HEK293 (cell line): ENCODE data around the gene GDPD5.
A peak's percentile ranks its signal among the peaks of the same experiment; 100 is the strongest.

Experiments
- PATZ1 ChIP-seq: fragments of 450-650 bp; formaldehyde crosslinking; IDR thresholded peaks from 2 replicates; pipeline ENCODE4 v1.5.1; 2016; ENCODE audit warnings: missing biosample characterization, missing genetic modification characterization
- PRDM2 ChIP-seq: fragments of 450-650 bp; formaldehyde crosslinking; IDR thresholded peaks from 2 replicates; pipeline ENCODE4 v1.5.1; 2016; ENCODE audit warnings: missing biosample characterization, missing genetic modification characterization, borderline replicate concordance
- PRDM4 ChIP-seq: fragments of 450-650 bp; formaldehyde crosslinking; IDR thresholded peaks from 2 replicates; pipeline ENCODE4 v1.5.1; 2017; ENCODE audit warnings: missing biosample characterization, missing genetic modification characterization
- RBAK ChIP-seq: fragments of 450-650 bp; formaldehyde crosslinking; IDR thresholded peaks from 2 replicates; pipeline ENCODE4 v1.5.1; 2016; ENCODE audit warnings: missing biosample characterization, missing genetic modification characterization
- REPIN1 ChIP-seq: fragments of 450-650 bp; formaldehyde crosslinking; IDR thresholded peaks from 2 replicates; pipeline ENCODE4 v1.5.1; 2017; ENCODE audit warnings: missing biosample characterization, missing genetic modification characterization, low read depth
- ZBTB8A ChIP-seq: fragments of 450-650 bp; formaldehyde crosslinking; IDR thresholded peaks from 2 replicates; pipeline ENCODE4 v1.5.1; 2016; ENCODE audit warnings: missing biosample characterization, missing genetic modification characterization
- ZFP3 ChIP-seq: fragments of 450-650 bp; formaldehyde crosslinking; IDR thresholded peaks from 2 replicates; pipeline ENCODE4 v1.5.1; 2016; ENCODE audit warnings: low read depth, missing biosample characterization, missing genetic modification characterization
- ZIC2 ChIP-seq: fragments of 450-650 bp; formaldehyde crosslinking; IDR thresholded peaks from 2 replicates; pipeline ENCODE4 v1.5.1; 2016; ENCODE audit warnings: missing biosample characterization, missing genetic modification characterization
- ZNF112 ChIP-seq: fragments of 450-650 bp; formaldehyde crosslinking; IDR thresholded peaks from 2 replicates; pipeline ENCODE4 v1.5.0; 2017; ENCODE audit warnings: missing biosample characterization, missing genetic modification characterization
- ZNF157 ChIP-seq: fragments of 450-650 bp; formaldehyde crosslinking; IDR thresholded peaks from 2 replicates; pipeline ENCODE4 v1.5.1; 2016; ENCODE audit warnings: missing biosample characterization, missing genetic modification characterization
- ZNF184 ChIP-seq: fragments of 450-650 bp; IDR thresholded peaks from 2 replicates; pipeline ENCODE4 v1.5.1; 2018; ENCODE audit warnings: missing biosample characterization, mild to moderate bottlenecking, missing genetic modification characterization
- ZNF221 ChIP-seq: fragments of 450-650 bp; formaldehyde crosslinking; IDR thresholded peaks from 2 replicates; pipeline ENCODE4 v1.5.1; 2017; ENCODE audit warnings: missing biosample characterization, missing genetic modification characterization, borderline replicate concordance
- ZNF223 ChIP-seq: fragments of 450-650 bp; formaldehyde crosslinking; IDR thresholded peaks from 2 replicates; pipeline ENCODE4 v1.5.1; 2016; ENCODE audit warnings: missing biosample characterization, missing genetic modification characterization
- ZNF324 ChIP-seq: fragments of 450-650 bp; formaldehyde crosslinking; IDR thresholded peaks from 2 replicates; pipeline ENCODE4 v1.5.1; 2016; ENCODE audit warnings: missing biosample characterization, missing genetic modification characterization
- ZNF354C ChIP-seq: fragments of 450-650 bp; formaldehyde crosslinking; IDR thresholded peaks from 2 replicates; pipeline ENCODE4 v1.5.1; 2016; ENCODE audit warnings: missing biosample characterization, missing genetic modification characterization, low read depth, borderline replicate concordance
- ZNF416 ChIP-seq: fragments of 450-650 bp; formaldehyde crosslinking; IDR thresholded peaks from 2 replicates; pipeline ENCODE4 v1.5.1; 2016; ENCODE audit warnings: missing biosample characterization, missing genetic modification characterization
- ZNF530 ChIP-seq: fragments of 450-650 bp; formaldehyde crosslinking; IDR thresholded peaks from 2 replicates; pipeline ENCODE4 v1.5.1; 2016; ENCODE audit warnings: low read depth, missing biosample characterization, missing genetic modification characterization
- ZNF560 ChIP-seq: fragments of 450-650 bp; formaldehyde crosslinking; IDR thresholded peaks from 2 replicates; pipeline ENCODE4 v1.5.1; 2017; ENCODE audit warnings: missing biosample characterization, missing genetic modification characterization, borderline replicate concordance
- ZNF623 ChIP-seq: fragments of 450-650 bp; formaldehyde crosslinking; IDR thresholded peaks from 2 replicates; pipeline ENCODE4 v1.5.1; 2016; ENCODE audit warnings: missing biosample characterization, missing genetic modification characterization
- ZNF654 ChIP-seq: fragments of 450-650 bp; formaldehyde crosslinking; IDR thresholded peaks from 2 replicates; pipeline ENCODE4 v1.5.1; 2016; ENCODE audit warnings: low read depth, missing biosample characterization, missing genetic modification characterization
- ZNF785 ChIP-seq: fragments of 450-650 bp; formaldehyde crosslinking; IDR thresholded peaks from 2 replicates; pipeline ENCODE4 v1.5.1; 2016; ENCODE audit warnings: missing biosample characterization, missing genetic modification characterization
- TF ChIP-seq, protein P1 (sequence below): fragments of 450-650 bp; formaldehyde crosslinking; IDR thresholded peaks from 2 replicates; pipeline ENCODE4 v1.5.1; 2016; ENCODE audit warnings: missing biosample characterization, missing genetic modification characterization
- TF ChIP-seq, protein P2 (sequence below): fragments of 450-650 bp; formaldehyde crosslinking; IDR thresholded peaks from 2 replicates; pipeline ENCODE4 v1.5.1; 2016; ENCODE audit warnings: missing biosample characterization, missing genetic modification characterization

The GDPD5 gene

GRCh38 chr11:75388386-75389275 is 137.1 kb downstream of the GDPD5 start (continued):
- TF ChIP-seq PATZ1 (tag by site-specific recombination) (0 out of 2 replicates have a peak, but pooled peaks have one; percentile 24), ZNF416 (tag by site-specific recombination) (no peak), ZNF354C (tag by site-specific recombination) (no peak), RBAK (no peak), PRDM4 (tag by site-specific recombination) (no peak), ZNF221 (tag by site-specific recombination) (no peak), ZNF530 (tag by site-specific recombination) (no peak), ZNF324 (tag by site-specific recombination) (no peak), ZNF560 (tag by site-specific recombination) (no peak), ZFP3 (no peak), ZNF785 (tag by site-specific recombination) (no peak), ZNF112 (tag by site-specific recombination) (no peak), ZNF654 (peak; percentile 94), ZNF184 (tag by site-specific recombination) (peak; percentile 57; the same call in 1 of the 2 replicates), ZNF223 (tag by site-specific recombination) (no peak), REPIN1 (tag by site-specific recombination) (no peak), ZNF623 (no peak), PRDM2 (tag by site-specific recombination) (no peak), ZBTB8A (0 out of 2 replicates have a peak, but pooled peaks have one; percentile 20), ZIC2 (tag by site-specific recombination) (peak; percentile 34; the same call in 1 of the 2 replicates), ZNF157 (tag by site-specific recombination) (no peak)
- TF ChIP-seq, protein P1, sequence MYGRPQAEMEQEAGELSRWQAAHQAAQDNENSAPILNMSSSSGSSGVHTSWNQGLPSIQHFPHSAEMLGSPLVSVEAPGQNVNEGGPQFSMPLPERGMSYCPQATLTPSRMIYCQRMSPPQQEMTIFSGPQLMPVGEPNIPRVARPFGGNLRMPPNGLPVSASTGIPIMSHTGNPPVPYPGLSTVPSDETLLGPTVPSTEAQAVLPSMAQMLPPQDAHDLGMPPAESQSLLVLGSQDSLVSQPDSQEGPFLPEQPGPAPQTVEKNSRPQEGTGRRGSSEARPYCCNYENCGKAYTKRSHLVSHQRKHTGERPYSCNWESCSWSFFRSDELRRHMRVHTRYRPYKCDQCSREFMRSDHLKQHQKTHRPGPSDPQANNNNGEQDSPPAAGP (tag by site-specific recombination) = no peak
- TF ChIP-seq, protein P2, sequence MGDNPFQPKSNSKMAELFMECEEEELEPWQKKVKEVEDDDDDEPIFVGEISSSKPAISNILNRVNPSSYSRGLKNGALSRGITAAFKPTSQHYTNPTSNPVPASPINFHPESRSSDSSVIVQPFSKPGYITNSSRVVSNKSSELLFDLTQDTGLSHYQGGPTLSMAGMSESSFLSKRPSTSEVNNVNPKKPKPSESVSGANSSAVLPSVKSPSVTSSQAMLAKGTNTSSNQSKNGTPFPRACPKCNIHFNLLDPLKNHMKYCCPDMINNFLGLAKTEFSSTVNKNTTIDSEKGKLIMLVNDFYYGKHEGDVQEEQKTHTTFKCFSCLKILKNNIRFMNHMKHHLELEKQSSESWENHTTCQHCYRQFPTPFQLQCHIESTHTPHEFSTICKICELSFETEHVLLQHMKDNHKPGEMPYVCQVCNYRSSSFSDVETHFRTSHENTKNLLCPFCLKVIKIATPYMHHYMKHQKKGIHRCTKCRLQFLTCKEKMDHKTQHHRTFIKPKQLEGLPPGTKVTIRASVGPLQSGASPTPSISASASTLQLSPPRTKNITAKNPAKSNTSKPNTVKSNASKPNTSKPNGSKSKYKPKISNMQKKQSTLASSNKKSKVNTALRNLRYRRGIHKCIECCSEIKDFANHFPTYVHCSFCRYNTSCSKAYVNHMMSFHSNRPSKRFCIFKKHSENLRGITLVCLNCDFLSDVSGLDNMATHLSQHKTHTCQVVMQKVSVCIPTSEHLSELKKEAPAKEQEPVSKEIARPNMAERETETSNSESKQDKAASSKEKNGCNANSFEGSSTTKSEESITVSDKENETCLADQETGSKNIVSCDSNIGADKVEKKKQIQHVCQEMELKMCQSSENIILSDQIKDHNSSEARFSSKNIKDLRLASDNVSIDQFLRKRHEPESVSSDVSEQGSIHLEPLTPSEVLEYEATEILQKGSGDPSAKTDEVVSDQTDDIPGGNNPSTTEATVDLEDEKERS (tag by site-specific recombination) = no peak
